ENCODE data around the gene ABTB2. TPM values are rescaled to one million over a fixed set of nuclear protein-coding genes. Genes with fewer than 3 reads are reported as not detected.

Gene ABTB2
- total RNA-seq, 1 experiment from 2014 or later = 5.5 TPM

GRCh38 chr11:34145073-34145472 is 212.7 kb downstream of the ABTB2 start:
- Histone ChIP-seq H3K9me3 (ENCODE audit: control insufficient read depth, low read depth, low read length) (no peaks in the 10 kb centered on the region), H3K23me2 (ENCODE audit: insufficient read length, low read depth, low read length, poor library complexity, severe bottlenecking) (no peaks in the 10 kb centered on the region), H2BK15ac (ENCODE audit: low read depth, low read length) (no peak overlapping the region), H3K27ac (ENCODE audit: insufficient read length, low read depth, low read length) (no peak overlapping the region), H2BK20ac (ENCODE audit: low read depth, low read length, poor library complexity, severe bottlenecking) (no peak overlapping the region), H2AFZ (ENCODE audit: low read length) (no peak overlapping the region), H3K56ac (ENCODE audit: insufficient read length, low read depth, low read length) (no peak overlapping the region), H3K4me1 (ENCODE audit: insufficient read depth, low read length) (no peaks in the 10 kb centered on the region), H3K79me1 (ENCODE audit: insufficient read depth, low read depth, low read length, poor library complexity, severe bottlenecking) (no peaks in the 10 kb centered on the region), H2BK12ac (ENCODE audit: insufficient read length, low read depth, low read length) (no peak overlapping the region), H3K18ac (ENCODE audit: insufficient read length, low read depth, low read length) (no peak overlapping the region), H4K20me1 (ENCODE audit: control insufficient read depth, insufficient read depth, insufficient read length) (no peaks in the 10 kb centered on the region), H3T11ph (ENCODE audit: low read length) (no peak overlapping the region), H3K79me2 (ENCODE audit: insufficient read depth, low read length) (no peaks in the 10 kb centered on the region), H3K4me2 (ENCODE audit: insufficient read depth, insufficient read length, low read length) (no peak overlapping the region), H4K8ac (replicated peaks; ENCODE audit: insufficient read length, low read depth, low read length) (no peak overlapping the region), H4K5ac (ENCODE audit: insufficient read length, low read depth, low read length) (no peak overlapping the region), H3K9ac (ENCODE audit: extremely low read depth, insufficient read length, low read length) (no peak overlapping the region), H2BK5ac (ENCODE audit: insufficient read length, low read length) (no peak overlapping the region), H2AK5ac (ENCODE audit: insufficient read length, low read length) (no peak overlapping the region), H3K23ac (ENCODE audit: insufficient read length, low read depth, low read length) (no peak overlapping the region), H4K91ac (ENCODE audit: insufficient read length, low read depth, low read length) (no peak overlapping the region), H3K4ac (ENCODE audit: low read depth, low read length) (no peak overlapping the region), H2BK120ac (ENCODE audit: low read depth, low read length, poor library complexity, severe bottlenecking) (no peak overlapping the region), H3K27me3 (ENCODE audit: insufficient read depth, low read length) (no peaks in the 10 kb centered on the region), H3K14ac (ENCODE audit: insufficient read depth, low read length) (no peak overlapping the region)
- TF ChIP-seq, protein P1, sequence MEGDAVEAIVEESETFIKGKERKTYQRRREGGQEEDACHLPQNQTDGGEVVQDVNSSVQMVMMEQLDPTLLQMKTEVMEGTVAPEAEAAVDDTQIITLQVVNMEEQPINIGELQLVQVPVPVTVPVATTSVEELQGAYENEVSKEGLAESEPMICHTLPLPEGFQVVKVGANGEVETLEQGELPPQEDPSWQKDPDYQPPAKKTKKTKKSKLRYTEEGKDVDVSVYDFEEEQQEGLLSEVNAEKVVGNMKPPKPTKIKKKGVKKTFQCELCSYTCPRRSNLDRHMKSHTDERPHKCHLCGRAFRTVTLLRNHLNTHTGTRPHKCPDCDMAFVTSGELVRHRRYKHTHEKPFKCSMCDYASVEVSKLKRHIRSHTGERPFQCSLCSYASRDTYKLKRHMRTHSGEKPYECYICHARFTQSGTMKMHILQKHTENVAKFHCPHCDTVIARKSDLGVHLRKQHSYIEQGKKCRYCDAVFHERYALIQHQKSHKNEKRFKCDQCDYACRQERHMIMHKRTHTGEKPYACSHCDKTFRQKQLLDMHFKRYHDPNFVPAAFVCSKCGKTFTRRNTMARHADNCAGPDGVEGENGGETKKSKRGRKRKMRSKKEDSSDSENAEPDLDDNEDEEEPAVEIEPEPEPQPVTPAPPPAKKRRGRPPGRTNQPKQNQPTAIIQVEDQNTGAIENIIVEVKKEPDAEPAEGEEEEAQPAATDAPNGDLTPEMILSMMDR (conservative IDR thresholded peaks at IDR 0.05) = no peak
- H3K27ac Mint-ChIP-seq = no peak overlapping the region
- no peak overlapping the region for H3K4me3 Mint-ChIP-seq
- H3K36me3 Mint-ChIP-seq (ENCODE audit: insufficient read depth in 1 of 3, low read depth in 3 of 3) = peaks cover 47 to 86% (median 76%) of the 10 kb centered on the region in 3 experiments; a peak in 6 of 7 replicates
- no peaks in the 10 kb centered on the region for H3K27me3 Mint-ChIP-seq (ENCODE audit: low read depth)
- no peak for DNase-seq
- no peaks in the 10 kb centered on the region for H3K9me3 Mint-ChIP-seq
- no peaks in the 10 kb centered on the region for H3K4me1 Mint-ChIP-seq
- WGBS (ENCODE audit: extremely low coverage, insufficient read length, low lambda C conversion rate) = no CpG with 5 or more reads among the region's 5 CpGs
